Left lung (tissue), 10 donors: ENCODE measurements around the gene EFR3B. TPM values are rescaled to one million over a fixed set of nuclear protein-coding genes. Genes with fewer than 3 reads are reported as not detected.
A peak's percentile ranks its signal among the peaks of the same experiment; 100 is the strongest.

Experiments used
- ATAC-seq: fragments of 200-7000 bp; cut with Tn5 transposase; one replicate; pipeline ENCODE4 v1.9.1; 2020; ENCODE audit warnings: moderate library complexity
- DNase-seq, 4 donors: peaks; one replicate each; pipeline ENCODE4 v3.0.0-alpha.2; 2013 to 2020
- H3K27ac ChIP-seq, 2 donors: fragments of 200-600 bp; sonication (generic) in 1 of 2; one replicate each; pipeline versions ENCODE4 v1.5.0 to v1.8.0; 2020 to 2021
- H3K27me3 ChIP-seq, 2 donors: fragments of 200-600 bp; sonication (generic) in 1 of 2; one replicate each; pipeline versions ENCODE4 v1.5.0 to v1.8.0; 2020 to 2021
- H3K36me3 ChIP-seq, 2 donors: fragments of 200-600 bp; sonication (generic) in 1 of 2; one replicate each; pipeline versions ENCODE4 v1.5.0 to v1.8.0; 2020 to 2021
- H3K4me1 ChIP-seq, 2 donors: fragments of 200-600 bp; one replicate each; pipeline ENCODE4 v1.8.0; 2021
- H3K4me3 ChIP-seq, 2 donors: fragments of 200-600 bp; sonication (generic) in 1 of 2; one replicate each; pipeline versions ENCODE4 v1.5.0 to v1.8.0; 2020 to 2021; ENCODE audit warnings: mild to moderate bottlenecking in 1 of 2
- H3K9me3 ChIP-seq, 2 donors: fragments of 200-600 bp; sonication (generic) in 1 of 2; one replicate each; pipeline versions ENCODE4 v1.5.0 to v1.8.0; 2020 to 2021
- intact Hi-C, 2 donors: fragments of 100-400 bp; cut with DNase I; formaldehyde crosslinking; loops; one replicate each; pipeline versions ENCODE4 v1.11.2 to v1.14.2; 2022
- polyA plus RNA-seq, 6 donors: library from polyadenylated mRNA; unstranded; fragments of 120-200 nt; gene quantifications; one replicate each; pipeline ENCODE4 v1.2.1, GENCODE V29; 2013; ENCODE audit not compliant: insufficient read length in 6 of 6
- total RNA-seq, 2 donors: library from RNA; stranded (reverse); fragmentation: NEBNext Ultra II Directional; extraction: Animal tissue kit (Norgen Biotek cat#: 25700); gene quantifications; one replicate each; pipeline ENCODE4 v1.2.1, GENCODE V29; 2021
- TF ChIP-seq, protein P1 (sequence below), 2 donors: fragments of 200-600 bp; sonication (generic) in 1 of 2; IDR thresholded peaks; one replicate each; pipeline versions ENCODE4 v1.5.0 to v1.8.0; 2021; ENCODE audit warnings: antibody characterized with exemption in 2 of 2
- donor health status: DM: no; HTN: yes; CAD: no.
- donor health status: DM: no; HTN: no; CAD: no.

Gene EFR3B
- total and polyA plus RNA-seq, 8 donors = 2.4 to 10.5 (median 7.6) TPM

DNA sequence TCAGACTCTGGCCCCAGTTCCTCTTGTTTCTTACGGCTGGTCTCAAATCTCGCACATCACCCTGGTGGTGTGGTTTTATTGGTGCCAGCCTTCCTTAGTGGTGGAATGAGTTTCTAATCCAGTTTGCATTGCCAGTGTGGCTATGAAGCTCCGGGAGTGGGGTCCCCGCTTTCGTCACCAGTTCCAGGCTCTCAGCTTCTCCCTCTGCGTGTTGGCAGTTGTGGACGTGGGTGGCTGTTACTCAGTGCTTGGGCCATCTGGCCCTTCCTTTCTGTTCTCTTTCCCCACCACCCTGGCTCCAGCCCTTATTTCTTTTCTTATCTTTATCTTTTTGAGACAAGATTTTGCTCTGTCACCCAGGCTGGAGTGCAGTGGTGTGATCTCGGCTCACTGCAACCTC lies 30.1 kb downstream of the EFR3B start:
- no peaks in the 10 kb centered on the region for H3K4me1 ChIP-seq
- TF ChIP-seq, protein P1, sequence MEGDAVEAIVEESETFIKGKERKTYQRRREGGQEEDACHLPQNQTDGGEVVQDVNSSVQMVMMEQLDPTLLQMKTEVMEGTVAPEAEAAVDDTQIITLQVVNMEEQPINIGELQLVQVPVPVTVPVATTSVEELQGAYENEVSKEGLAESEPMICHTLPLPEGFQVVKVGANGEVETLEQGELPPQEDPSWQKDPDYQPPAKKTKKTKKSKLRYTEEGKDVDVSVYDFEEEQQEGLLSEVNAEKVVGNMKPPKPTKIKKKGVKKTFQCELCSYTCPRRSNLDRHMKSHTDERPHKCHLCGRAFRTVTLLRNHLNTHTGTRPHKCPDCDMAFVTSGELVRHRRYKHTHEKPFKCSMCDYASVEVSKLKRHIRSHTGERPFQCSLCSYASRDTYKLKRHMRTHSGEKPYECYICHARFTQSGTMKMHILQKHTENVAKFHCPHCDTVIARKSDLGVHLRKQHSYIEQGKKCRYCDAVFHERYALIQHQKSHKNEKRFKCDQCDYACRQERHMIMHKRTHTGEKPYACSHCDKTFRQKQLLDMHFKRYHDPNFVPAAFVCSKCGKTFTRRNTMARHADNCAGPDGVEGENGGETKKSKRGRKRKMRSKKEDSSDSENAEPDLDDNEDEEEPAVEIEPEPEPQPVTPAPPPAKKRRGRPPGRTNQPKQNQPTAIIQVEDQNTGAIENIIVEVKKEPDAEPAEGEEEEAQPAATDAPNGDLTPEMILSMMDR (IDR thresholded peaks at IDR 0.05) = no peak
- H3K27ac ChIP-seq = no peak overlapping the region
- no peaks in the 10 kb centered on the region for H3K9me3 ChIP-seq
- no peak overlapping the region for H3K4me3 ChIP-seq
- ATAC-seq (no peak), DNase-seq (no peak)
- intact Hi-C loops = no loop called here
- no peaks in the 10 kb centered on the region for H3K36me3 ChIP-seq
- no peaks in the 10 kb centered on the region for H3K27me3 ChIP-seq

DNA sequence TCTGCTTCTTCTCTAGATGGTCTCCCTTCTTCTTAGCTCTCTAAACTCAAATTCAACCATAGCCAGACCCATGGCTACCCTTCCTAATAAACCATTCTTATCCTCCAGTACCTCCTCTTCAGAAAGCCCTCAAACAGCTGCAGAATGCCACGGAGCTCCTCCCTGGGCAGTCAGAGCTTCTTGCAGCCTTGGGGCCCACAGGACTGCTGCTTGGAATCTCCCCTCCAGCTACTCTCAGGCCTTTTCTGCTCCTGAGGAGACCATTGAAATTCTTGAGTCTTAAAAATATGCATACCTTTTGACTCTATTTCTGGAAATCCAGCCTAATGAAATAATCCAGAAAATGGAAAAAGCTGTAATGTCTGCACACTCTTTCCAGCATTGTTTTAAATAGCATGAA lies 30.7 kb downstream of the EFR3B start:
- Histone ChIP-seq H3K9me3 (no peaks in the 10 kb centered on the region), H3K27ac (no peak overlapping the region), H3K4me3 (no peak overlapping the region), H3K36me3 (no peaks in the 10 kb centered on the region), H3K4me1 (no peaks in the 10 kb centered on the region), H3K27me3 (no peaks in the 10 kb centered on the region)
- peak in 1 of 4 donors; percentile 45 for DNase-seq
- TF ChIP-seq, protein P1 (IDR thresholded peaks at IDR 0.05) = no peak
- peak; percentile 92 for ATAC-seq
- intact Hi-C loops = no loop called here

DNA sequence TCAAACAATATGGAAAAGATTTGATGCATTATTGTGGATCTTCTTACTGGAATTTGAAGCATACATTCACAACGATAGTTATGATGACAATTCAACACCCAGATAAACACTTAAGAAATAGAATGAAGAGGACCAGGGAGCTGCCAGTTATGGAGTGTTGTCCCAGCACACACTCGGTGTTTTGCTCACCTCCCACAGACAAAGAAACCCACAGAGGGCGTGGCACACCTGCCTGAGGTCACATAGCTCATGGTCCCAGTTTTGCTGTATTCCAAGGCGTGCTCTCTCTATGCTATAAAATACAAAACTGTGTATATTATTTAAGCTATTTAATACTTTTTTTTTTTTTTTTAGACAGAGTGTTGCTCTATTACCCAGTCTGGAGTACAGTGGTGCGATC lies 31.1 kb downstream of the EFR3B start:
- Histone ChIP-seq H3K9me3 (no peaks in the 10 kb centered on the region), H3K27me3 (no peaks in the 10 kb centered on the region), H3K4me1 (peaks cover 1 to 3% of the 10 kb centered on the region in 2 donors), H3K27ac (no peak overlapping the region), H3K36me3 (no peaks in the 10 kb centered on the region), H3K4me3 (no peak overlapping the region)
- TF ChIP-seq, protein P1 (IDR thresholded peaks at IDR 0.05) = no peak
- intact Hi-C loops = no loop called here
- peak in 1 of 4 donors; percentile 44 for DNase-seq
- ATAC-seq = peak; percentile 90

DNA sequence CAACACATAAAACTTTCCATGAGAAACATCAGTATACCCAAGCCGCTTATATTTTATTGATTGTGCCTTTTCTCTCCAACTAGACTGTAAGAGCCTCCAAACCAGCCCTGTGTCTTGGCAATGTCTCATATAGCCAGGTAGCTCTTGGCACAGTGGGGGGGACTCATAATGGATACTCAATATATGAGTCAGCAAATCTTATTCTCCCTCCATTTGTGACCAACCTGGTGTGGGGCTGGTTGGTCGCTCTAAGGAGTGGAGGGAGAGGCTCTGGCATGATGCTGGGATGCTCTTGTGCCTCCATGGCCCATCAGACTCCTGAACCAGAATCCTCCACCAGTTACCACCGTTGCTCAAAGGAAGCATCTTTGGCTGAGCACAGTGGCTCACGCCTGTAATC lies 32.0 kb downstream of the EFR3B start:
- TF ChIP-seq, protein P1 (IDR thresholded peaks at IDR 0.05) = no peak
- H3K27me3 ChIP-seq = no peaks in the 10 kb centered on the region
- no peak overlapping the region for H3K27ac ChIP-seq
- DNase-seq (no peak), ATAC-seq (no peak)
- H3K36me3 ChIP-seq = no peaks in the 10 kb centered on the region
- no peaks in the 10 kb centered on the region for H3K9me3 ChIP-seq
- H3K4me1 ChIP-seq = peaks cover 4 to 5% of the 10 kb centered on the region in 2 donors
- intact Hi-C loops = no loop called here
- no peak overlapping the region for H3K4me3 ChIP-seq

DNA sequence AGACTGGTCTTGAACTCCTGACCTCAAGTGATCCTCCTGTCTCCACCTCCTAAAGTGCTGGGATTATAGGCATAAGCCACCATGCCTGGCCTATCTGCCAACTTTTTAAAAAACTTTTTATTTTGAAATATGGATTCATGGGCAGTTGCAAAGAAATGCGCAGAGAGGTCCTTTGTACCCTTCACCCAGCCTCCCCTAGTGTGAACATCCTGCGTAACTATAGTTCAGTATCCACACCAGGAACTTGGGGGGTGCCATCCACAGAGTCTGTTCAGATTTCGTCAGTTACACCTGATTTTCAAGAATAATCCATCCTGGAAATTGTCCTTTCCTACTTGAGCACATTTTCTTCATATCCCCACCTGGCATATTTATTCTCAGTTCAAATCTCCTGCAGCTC lies 33.0 kb downstream of the EFR3B start:
- Histone ChIP-seq H3K27me3 (no peaks in the 10 kb centered on the region), H3K4me3 (no peak overlapping the region), H3K27ac (no peak overlapping the region), H3K4me1 (peaks cover 4 to 5% of the 10 kb centered on the region in 2 donors), H3K9me3 (no peaks in the 10 kb centered on the region), H3K36me3 (no peaks in the 10 kb centered on the region)
- TF ChIP-seq, protein P1 (IDR thresholded peaks at IDR 0.05) = no peak
- intact Hi-C loops = no loop called here
- no peak for DNase-seq
- no peak for ATAC-seq
